GM10266 (cell line): ENCODE measurements around the gene OR2C1.

ENCODE experiments used
- DNase-seq: peaks from one replicate; pipeline ENCODE4 v3.0.0; 2012; ENCODE audit errors: extremely low spot score
- CTCF ChIP-seq: IDR thresholded peaks from 2 replicates; pipeline ENCODE4 v1.5.1; 2012; ENCODE audit warnings: mild to moderate bottlenecking, low read depth; ENCODE audit not compliant: control insufficient read depth, insufficient read depth; ENCODE audit errors: missing control alignments

The OR2C1 gene

GRCh38 chr16:3355589-3355988, at the start of gene OR2C1:
OR2C1 (plus strand) TSS chr16:3355889; CDS start chr16:3355941, 52 bp downstream.
- TF ChIP-seq CTCF: no peak
- no peak for DNase-seq

- no peak for DNase-seq
- no peak for TF ChIP-seq CTCF
Measured at GRCh38 chr16:3306078-3306477, 49.6 kb upstream of the OR2C1 start.

- DNase-seq: no peak
- TF ChIP-seq CTCF: no peak
Measured at GRCh38 chr16:3311496-3311895, 44.2 kb upstream of the OR2C1 start.

GRCh38 chr16:3317315-3317999, 38.2 kb upstream of the OR2C1 start:
- no peak for TF ChIP-seq CTCF
- no peak for DNase-seq

- DNase-seq: no peak
- TF ChIP-seq CTCF: no peak
Measured at GRCh38 chr16:3321816-3322215, 33.9 kb upstream of the OR2C1 start.

GRCh38 chr16:3327514-3327913, 28.2 kb upstream of the OR2C1 start:
- no peak for TF ChIP-seq CTCF
- DNase-seq: no peak

- no peak for TF ChIP-seq CTCF
- no peak for DNase-seq
Measured at GRCh38 chr16:3328104-3328503, 27.6 kb upstream of the OR2C1 start.
